ENCODE data around the gene ALK. TPM values are rescaled to one million over a fixed set of nuclear protein-coding genes. Genes with fewer than 3 reads are reported as not detected.

Gene ALK
- total and polyA plus RNA-seq, 2 donors (not counting 1 experiment from before 2014, with no cell fraction given) = under 0.01 to 0.02 TPM

GRCh38 chr2:29628108-29628745 lies 293.2 kb downstream of the ALK start:
- no peaks in the 10 kb centered on the region for H3K27me3 ChIP-seq (ENCODE audit: control insufficient read depth, insufficient read depth, low read length)
- H4K20me1 ChIP-seq (ENCODE audit: control insufficient read depth, extremely low read depth, insufficient read depth, low read length) = no peaks in the 10 kb centered on the region
- H3K4me1 ChIP-seq (ENCODE audit: control insufficient read depth, extremely low read depth, insufficient read depth, low read length) = peaks cover 9% of the 10 kb centered on the region

GRCh38 chr2:29627279-29627711 lies 294.1 kb downstream of the ALK start:
- Histone ChIP-seq H3K4me3 (replicated peaks in 1 of 4; ENCODE audit: control extremely low read depth in 1 of 4, insufficient read depth in 1 of 4, low read depth in 3 of 4, low read length in 4 of 4) (no peak overlapping the region), H3K36me3 (ENCODE audit: control insufficient read depth, insufficient read depth, low read length) (no peaks in the 10 kb centered on the region), H3K79me2 (ENCODE audit: control insufficient read depth, insufficient read depth, low read length) (no peaks in the 10 kb centered on the region), H3K9ac (ENCODE audit: insufficient read depth, low read length) (no peak overlapping the region), H4K20me1 (ENCODE audit: control insufficient read depth, extremely low read depth, insufficient read depth, low read length) (no peaks in the 10 kb centered on the region), H3K4me2 (ENCODE audit: extremely low read depth, insufficient read depth, low read length) (no peak overlapping the region), H3K4me1 (ENCODE audit: control insufficient read depth, extremely low read depth, insufficient read depth, low read length) (peaks cover 9% of the 10 kb centered on the region), H3K9me3 (ENCODE audit: control insufficient read depth, insufficient read depth, low read depth, low read length) (no peaks in the 10 kb centered on the region), H3K27ac (ENCODE audit: insufficient read depth, low read length) (no peak overlapping the region), H2AFZ (ENCODE audit: low read length) (no peak overlapping the region), H3K27me3 (ENCODE audit: control insufficient read depth, insufficient read depth, low read length) (no peaks in the 10 kb centered on the region)
- peak; percentile 19 to 91 for DNase-seq (ENCODE audit: low read depth in 2 of 2)
- no peak for TF ChIP-seq CTCF (conservative IDR thresholded peaks at IDR 0.05 in 1 of 2, IDR thresholded peaks at IDR 0.05 in 1 of 2; ENCODE audit: low read depth in 1 of 2, low read length in 2 of 2)
- no peak for TF ChIP-seq EZH2 (IDR thresholded peaks at IDR 0.05; ENCODE audit: low read length, missing control alignments)

More at GRCh38 chr2:29628108-29628745, 293.2 kb downstream of the ALK start:
- H2AFZ ChIP-seq (ENCODE audit: low read length) = no peak overlapping the region
- H3K4me2 ChIP-seq (ENCODE audit: extremely low read depth, insufficient read depth, low read length) = no peak overlapping the region
- peak in 1 of 2 donors; percentile 44 for DNase-seq (ENCODE audit: low read depth in 2 of 2)
- no peak overlapping the region for H3K4me3 ChIP-seq (replicated peaks in 1 of 4; ENCODE audit: control extremely low read depth in 1 of 4, insufficient read depth in 1 of 4, low read depth in 3 of 4, low read length in 4 of 4)
- no peaks in the 10 kb centered on the region for H3K9me3 ChIP-seq (ENCODE audit: control insufficient read depth, insufficient read depth, low read depth, low read length)
- no peaks in the 10 kb centered on the region for H3K36me3 ChIP-seq (ENCODE audit: control insufficient read depth, insufficient read depth, low read length)
- no peak overlapping the region for H3K27ac ChIP-seq (ENCODE audit: insufficient read depth, low read length)
- TF ChIP-seq EZH2 (IDR thresholded peaks at IDR 0.05; ENCODE audit: low read length, missing control alignments) (no peak), CTCF (conservative IDR thresholded peaks at IDR 0.05 in 1 of 2, IDR thresholded peaks at IDR 0.05 in 1 of 2; ENCODE audit: low read depth in 1 of 2, low read length in 2 of 2) (no peak)
- no peaks in the 10 kb centered on the region for H3K79me2 ChIP-seq (ENCODE audit: control insufficient read depth, insufficient read depth, low read length)
- H3K9ac ChIP-seq (ENCODE audit: insufficient read depth, low read length) = no peak overlapping the region

GRCh38 chr2:29620890-29621289 lies 300.5 kb downstream of the ALK start:
- no peaks in the 10 kb centered on the region for H3K9me3 ChIP-seq (ENCODE audit: control insufficient read depth, insufficient read depth, low read depth, low read length)
- no peaks in the 10 kb centered on the region for H3K36me3 ChIP-seq (ENCODE audit: control insufficient read depth, insufficient read depth, low read length)
- no peak overlapping the region for H2AFZ ChIP-seq (ENCODE audit: low read length)
- no peaks in the 10 kb centered on the region for H3K79me2 ChIP-seq (ENCODE audit: control insufficient read depth, insufficient read depth, low read length)
- no peak for TF ChIP-seq CTCF (conservative IDR thresholded peaks at IDR 0.05 in 1 of 2, IDR thresholded peaks at IDR 0.05 in 1 of 2; ENCODE audit: low read depth in 1 of 2, low read length in 2 of 2)
- no peak for TF ChIP-seq EZH2 (IDR thresholded peaks at IDR 0.05; ENCODE audit: low read length, missing control alignments)
- H3K4me1 ChIP-seq (ENCODE audit: control insufficient read depth, extremely low read depth, insufficient read depth, low read length) = no peaks in the 10 kb centered on the region
- no peak overlapping the region for H3K4me2 ChIP-seq (ENCODE audit: extremely low read depth, insufficient read depth, low read length)
- no peak overlapping the region for H3K4me3 ChIP-seq (replicated peaks in 1 of 4; ENCODE audit: control extremely low read depth in 1 of 4, insufficient read depth in 1 of 4, low read depth in 3 of 4, low read length in 4 of 4)
- no peak overlapping the region for H3K27ac ChIP-seq (ENCODE audit: insufficient read depth, low read length)
- DNase-seq (ENCODE audit: low read depth in 2 of 2) = no peak
- no peaks in the 10 kb centered on the region for H3K27me3 ChIP-seq (ENCODE audit: control insufficient read depth, insufficient read depth, low read length)
- H4K20me1 ChIP-seq (ENCODE audit: control insufficient read depth, extremely low read depth, insufficient read depth, low read length) = no peaks in the 10 kb centered on the region
- H3K9ac ChIP-seq (ENCODE audit: insufficient read depth, low read length) = no peak overlapping the region
